ENCODE results near the gene PAK6. TPM values are rescaled to one million over a fixed set of nuclear protein-coding genes. Genes with fewer than 3 reads are reported as not detected.

PAK6 gene
- total RNA-seq: 10 to 100 TPM in 7 of 9 donors, 1 to 10 TPM in 2; 5.8 to 31.0 (median 18.2) TPM
- polyA plus RNA-seq: 10 to 100 TPM in 1 of 3 donors, 1 to 10 TPM in 2; 4.9 to 11.3 (median 6.0) TPM
- long read RNA-seq, donor 1, partial matches to known transcripts: 5 of 9 reads
- long read RNA-seq, donor 1, other reads (novel, unspliced or antisense): 0 of 9 reads
- long read RNA-seq, donor 2: 0 reads
- long read RNA-seq, donor 3, partial matches to known transcripts: 9 of 11 reads
- long read RNA-seq, donor 3, other reads (novel, unspliced or antisense): 0 of 11 reads
- long read RNA-seq, donor 4, partial matches to known transcripts: 1 of 3 reads
- long read RNA-seq, donor 4, other reads (novel, unspliced or antisense): 2 of 3 reads
- long read RNA-seq, donor 5, partial matches to known transcripts: 16 of 46 reads
- long read RNA-seq, donor 5, other reads (novel, unspliced or antisense): 25 of 46 reads
- long read RNA-seq, donor 6, partial matches to known transcripts: 0 of 4 reads
- long read RNA-seq, donor 6, other reads (novel, unspliced or antisense): 4 of 4 reads
- long read RNA-seq, donor 7, partial matches to known transcripts: 0 of 5 reads
- long read RNA-seq, donor 7, other reads (novel, unspliced or antisense): 0 of 5 reads
- long read RNA-seq, donor 8, partial matches to known transcripts: 0 of 1 reads
- long read RNA-seq, donor 8, other reads (novel, unspliced or antisense): 0 of 1 reads
- long read RNA-seq, donor 9: 0 reads
- long read RNA-seq, donor 10: 0 reads

- H3K27ac ChIP-seq: peak within 1 kb of the TSS in 2 of 5 donors; percentile 47 to 49
- WGBS, 4 donors: 6 to 17% (median 9%) methylated on average over 10 to 39 of the region's 39 CpGs
- no peaks in the 10 kb centered on the region for H3K9me3 ChIP-seq (replicated peaks in 1 of 3)
- intact Hi-C loops (cut with DNase I): no loop called here
- no peaks in the 10 kb centered on the region for H3K27me3 ChIP-seq
- H3K36me3 ChIP-seq (replicated peaks in 1 of 2): no peaks in the 10 kb centered on the region
- H3K4me1 ChIP-seq (replicated peaks in 1 of 2): peaks cover 0 to 8% of the 10 kb centered on the region in 2 donors
- DNase-seq: peak; percentile 71 to 89 (median 79)
- TF ChIP-seq POLR2A (IDR thresholded peaks at IDR 0.05): no peak
- TF ChIP-seq CTCF (IDR thresholded peaks at IDR 0.05): no peak
- H3K4me3 ChIP-seq: peak within 1 kb of the TSS in 1 of 4 donors; percentile 48
Measured at GRCh38 chr15:40238532-40239403, at the start of gene PAK6. Gene PAK6 (plus strand): TSS chr15:40239063. CDS start chr15:40264786, 25,723 bp downstream.

GRCh38 chr15:40190591-40190990 lies 48.3 kb upstream of the PAK6 start:
- Histone ChIP-seq H3K27ac (no peak overlapping the region), H3K27me3 (no peaks in the 10 kb centered on the region), H3K9me3 (replicated peaks in 1 of 3) (no peaks in the 10 kb centered on the region), H3K36me3 (replicated peaks in 1 of 2) (no peaks in the 10 kb centered on the region), H3K4me1 (replicated peaks in 1 of 2) (no peaks in the 10 kb centered on the region), H3K4me3 (no peak overlapping the region)
- intact Hi-C loops (cut with DNase I): no loop called here
- TF ChIP-seq POLR2A (IDR thresholded peaks at IDR 0.05) (no peak), CTCF (IDR thresholded peaks at IDR 0.05) (no peak)
- no peak for DNase-seq
- WGBS, 4 donors: 77 to 82% (median 80%) methylated on average over 6 of the region's 6 CpGs

- no peak overlapping the region for H3K27ac ChIP-seq
- H3K27me3 ChIP-seq: no peaks in the 10 kb centered on the region
- no peak overlapping the region for H3K4me3 ChIP-seq
- DNase-seq: no peak
- H3K9me3 ChIP-seq (replicated peaks in 1 of 3): no peaks in the 10 kb centered on the region
- no peaks in the 10 kb centered on the region for H3K4me1 ChIP-seq (replicated peaks in 1 of 2)
- no peaks in the 10 kb centered on the region for H3K36me3 ChIP-seq (replicated peaks in 1 of 2)
- intact Hi-C loops (cut with DNase I): no loop called here
- TF ChIP-seq POLR2A (IDR thresholded peaks at IDR 0.05) (no peak), CTCF (IDR thresholded peaks at IDR 0.05) (no peak)
- WGBS, 4 donors: 69 to 90% (median 75%) methylated on average over 1 of the region's 1 CpG
Measured at GRCh38 chr15:40192942-40193341, 45.9 kb upstream of the PAK6 start.

DNA sequence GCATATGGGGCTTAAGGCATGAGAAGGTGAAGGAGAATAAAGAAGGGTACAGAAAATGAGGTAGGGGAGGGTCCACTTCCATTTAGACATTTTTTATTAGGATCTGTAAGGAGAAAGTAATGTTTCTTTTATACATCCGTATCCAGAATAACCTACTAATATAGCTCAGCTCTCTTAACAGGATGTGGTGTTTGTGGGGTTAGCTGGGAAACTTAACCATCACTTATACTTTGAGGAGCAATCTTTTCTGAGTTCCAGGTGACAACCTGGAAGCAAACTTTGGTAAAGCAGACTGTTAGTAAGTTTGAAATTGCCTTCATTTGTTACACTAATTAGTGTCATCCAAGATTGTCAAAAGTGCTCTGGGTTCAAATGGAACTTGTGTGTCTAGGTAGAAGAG lies 41.4 kb upstream of the PAK6 start:
- H3K9me3 ChIP-seq (replicated peaks in 1 of 3): no peaks in the 10 kb centered on the region
- TF ChIP-seq CTCF (IDR thresholded peaks at IDR 0.05) (no peak), POLR2A (IDR thresholded peaks at IDR 0.05) (no peak)
- no peaks in the 10 kb centered on the region for H3K36me3 ChIP-seq (replicated peaks in 1 of 2)
- H3K4me3 ChIP-seq: no peak overlapping the region
- no peak overlapping the region for H3K27ac ChIP-seq
- no peaks in the 10 kb centered on the region for H3K4me1 ChIP-seq (replicated peaks in 1 of 2)
- intact Hi-C loops (cut with DNase I): no loop called here
- H3K27me3 ChIP-seq: no peaks in the 10 kb centered on the region
- 85 to 93% (median 89%) methylated on average over 1 of the region's 1 CpG for WGBS, 4 donors
- no peak for DNase-seq
